ENCODE measurements around the gene SFR1.

- TF ChIP-seq CTCF (IDR thresholded peaks at IDR 0.05) (no peak), EP300 (IDR thresholded peaks at IDR 0.05) (no peak)
These were observed 17.6 kb upstream of the SFR1 start for GRCh38 chr10:104104418-104104817.

Data from ovary (tissue), 3 donors.